Myometrial cell (primary cell): Measurements from ENCODE around the gene GBF1. TPM values are rescaled to one million over a fixed set of nuclear protein-coding genes. Genes with fewer than 3 reads are reported as not detected.

Experiments used
- total RNA-seq: library from RNA; depleted of rRNA; stranded (reverse); fragments of >200 nt; gene quantifications from 2 replicates; pipeline ENCODE4 v1.2.3, GENCODE V29; 2015

The GBF1 gene, protein sequence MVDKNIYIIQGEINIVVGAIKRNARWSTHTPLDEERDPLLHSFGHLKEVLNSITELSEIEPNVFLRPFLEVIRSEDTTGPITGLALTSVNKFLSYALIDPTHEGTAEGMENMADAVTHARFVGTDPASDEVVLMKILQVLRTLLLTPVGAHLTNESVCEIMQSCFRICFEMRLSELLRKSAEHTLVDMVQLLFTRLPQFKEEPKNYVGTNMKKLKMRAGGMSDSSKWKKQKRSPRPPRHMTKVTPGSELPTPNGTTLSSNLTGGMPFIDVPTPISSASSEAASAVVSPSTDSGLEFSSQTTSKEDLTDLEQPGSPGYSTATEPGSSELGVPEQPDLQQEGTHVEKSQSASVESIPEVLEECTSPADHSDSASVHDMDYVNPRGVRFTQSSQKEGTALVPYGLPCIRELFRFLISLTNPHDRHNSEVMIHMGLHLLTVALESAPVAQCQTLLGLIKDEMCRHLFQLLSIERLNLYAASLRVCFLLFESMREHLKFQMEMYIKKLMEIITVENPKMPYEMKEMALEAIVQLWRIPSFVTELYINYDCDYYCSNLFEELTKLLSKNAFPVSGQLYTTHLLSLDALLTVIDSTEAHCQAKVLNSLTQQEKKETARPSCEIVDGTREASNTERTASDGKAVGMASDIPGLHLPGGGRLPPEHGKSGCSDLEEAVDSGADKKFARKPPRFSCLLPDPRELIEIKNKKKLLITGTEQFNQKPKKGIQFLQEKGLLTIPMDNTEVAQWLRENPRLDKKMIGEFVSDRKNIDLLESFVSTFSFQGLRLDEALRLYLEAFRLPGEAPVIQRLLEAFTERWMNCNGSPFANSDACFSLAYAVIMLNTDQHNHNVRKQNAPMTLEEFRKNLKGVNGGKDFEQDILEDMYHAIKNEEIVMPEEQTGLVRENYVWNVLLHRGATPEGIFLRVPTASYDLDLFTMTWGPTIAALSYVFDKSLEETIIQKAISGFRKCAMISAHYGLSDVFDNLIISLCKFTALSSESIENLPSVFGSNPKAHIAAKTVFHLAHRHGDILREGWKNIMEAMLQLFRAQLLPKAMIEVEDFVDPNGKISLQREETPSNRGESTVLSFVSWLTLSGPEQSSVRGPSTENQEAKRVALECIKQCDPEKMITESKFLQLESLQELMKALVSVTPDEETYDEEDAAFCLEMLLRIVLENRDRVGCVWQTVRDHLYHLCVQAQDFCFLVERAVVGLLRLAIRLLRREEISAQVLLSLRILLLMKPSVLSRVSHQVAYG (N-terminal part only)
- total RNA-seq: 51.6 and 52.5 TPM in 2 replicates

DNA sequence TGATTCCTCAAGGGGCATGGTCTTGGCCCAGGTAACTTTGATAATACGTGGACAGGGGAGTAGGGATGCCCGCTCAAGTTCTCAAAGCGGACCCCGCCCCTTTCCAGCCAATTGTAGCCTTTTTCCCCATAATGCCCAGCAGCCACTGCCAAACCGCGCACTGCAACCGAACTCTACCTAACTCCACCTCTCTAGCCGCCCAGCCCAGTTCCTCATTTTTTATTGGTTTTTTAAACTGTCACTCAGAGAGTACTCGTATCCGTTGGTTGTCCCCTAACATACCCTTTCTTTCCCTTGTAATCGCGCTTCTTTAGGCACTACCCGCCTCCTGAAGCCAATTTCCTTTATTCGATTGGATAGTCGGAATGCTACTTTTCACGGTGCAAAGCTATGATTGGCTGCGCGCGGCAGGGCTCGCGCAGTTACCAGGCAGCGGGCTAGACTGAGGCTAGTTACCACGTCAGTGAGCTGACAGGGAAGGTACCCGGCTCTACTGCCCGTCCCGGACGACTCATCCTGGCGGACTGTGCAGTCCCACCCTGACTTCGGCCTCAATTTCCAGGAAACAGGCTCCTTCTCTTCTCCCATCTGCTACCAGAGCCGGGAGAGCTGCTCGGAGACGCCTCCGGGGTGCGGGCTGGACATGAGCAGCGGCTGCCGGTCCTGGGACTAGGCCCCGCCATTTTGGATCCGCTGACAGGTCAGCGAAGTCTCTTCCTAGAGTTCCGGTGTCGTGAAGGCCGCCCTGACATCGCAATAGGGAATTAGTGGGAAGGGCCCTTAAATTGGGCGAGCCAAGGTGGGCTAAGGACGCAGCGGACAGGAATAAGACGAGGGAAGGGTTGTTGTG, at the start of gene GBF1:
GBF1 (plus strand) TSS at position 451 of the 850 bp plus-strand sequence. CDS start 13,407 bp downstream, outside the sequence.

DNA sequence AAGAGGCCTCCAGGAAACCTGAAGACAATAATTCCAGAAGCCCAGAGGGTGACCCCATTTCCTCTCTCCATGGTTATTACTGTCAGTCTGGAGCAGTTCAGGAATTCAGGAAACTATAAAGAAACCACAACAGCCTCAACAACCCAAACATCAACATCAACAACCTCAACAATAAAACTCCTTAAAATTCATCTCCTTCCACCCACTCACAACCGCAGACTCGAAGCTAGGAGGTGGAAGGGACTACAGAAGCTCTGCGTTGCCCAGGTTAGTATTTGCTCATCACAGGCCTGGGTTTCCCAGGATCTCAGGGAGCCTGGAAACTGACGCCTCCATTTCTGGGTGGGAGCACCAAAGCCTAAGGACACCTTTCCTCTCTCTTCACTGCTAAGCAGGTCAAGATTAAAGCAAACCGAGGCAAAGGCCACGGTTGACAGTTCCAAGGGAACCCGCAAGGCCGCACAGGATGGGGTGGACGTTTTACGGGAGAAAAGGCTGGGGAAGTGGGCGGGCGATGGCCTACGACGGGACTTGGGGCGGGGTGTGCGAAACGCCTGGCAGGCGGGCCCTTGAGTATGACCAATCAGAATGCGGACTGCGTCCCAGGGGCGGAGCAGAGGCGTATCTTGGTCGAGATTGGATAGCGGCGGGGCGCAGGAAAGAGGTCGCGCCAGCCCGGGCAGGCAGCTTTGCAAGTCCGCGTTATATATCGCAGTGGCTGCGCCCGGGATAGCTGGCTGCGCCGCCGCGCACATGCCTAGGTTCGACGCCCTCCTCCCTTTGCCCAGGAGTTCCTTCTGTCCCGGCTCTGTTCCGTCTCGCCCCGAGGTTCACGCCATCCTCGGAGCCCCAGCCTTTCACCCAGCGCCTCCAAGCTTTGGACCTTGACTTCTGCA, 19.4 kb upstream of the GBF1 start, which contains the start of gene ELOVL3:
ELOVL3 (plus strand) TSS at position 654 of the 896 bp plus-strand sequence. CDS start 250 bp downstream, outside the sequence.

DNA sequence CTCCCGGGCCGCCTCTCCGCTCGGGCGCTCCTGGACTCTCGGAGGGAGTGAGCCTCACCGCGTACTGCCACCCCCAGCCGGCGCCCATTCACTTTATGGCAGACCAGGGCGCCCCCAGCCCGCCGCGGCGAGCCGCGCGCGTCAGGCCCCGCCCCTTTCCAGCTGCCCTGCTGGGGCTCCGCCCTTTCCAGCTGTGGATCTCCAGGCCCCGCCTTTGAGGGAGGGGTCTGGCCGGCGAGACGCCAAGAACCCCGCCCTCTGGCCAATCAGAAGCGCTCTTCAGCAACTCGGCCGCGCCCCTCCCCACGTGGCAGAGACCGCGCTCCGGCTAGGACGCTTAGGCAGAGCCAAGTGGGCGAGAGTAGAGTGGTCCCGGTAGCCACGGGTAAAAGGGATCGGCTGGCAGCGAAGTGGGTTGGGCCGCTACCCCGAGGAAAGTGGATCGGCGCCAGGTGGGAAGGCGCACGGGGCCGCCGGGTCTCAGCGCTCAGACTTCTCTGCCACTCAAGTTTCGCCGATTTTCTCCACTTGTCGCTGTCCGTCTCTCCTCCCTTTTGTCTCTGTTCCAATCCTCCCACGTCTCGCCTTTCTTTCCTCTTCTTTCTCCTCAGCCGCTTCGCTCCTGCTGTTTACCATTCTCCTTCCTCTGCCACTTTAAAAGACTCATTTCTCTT, 3.8 kb upstream of the GBF1 start, which contains the start of gene PITX3:
PITX3 (minus strand) TSS at position 69 of the 674 bp plus-strand sequence. CDS start 9,432 bp downstream, outside the sequence.

DNA sequence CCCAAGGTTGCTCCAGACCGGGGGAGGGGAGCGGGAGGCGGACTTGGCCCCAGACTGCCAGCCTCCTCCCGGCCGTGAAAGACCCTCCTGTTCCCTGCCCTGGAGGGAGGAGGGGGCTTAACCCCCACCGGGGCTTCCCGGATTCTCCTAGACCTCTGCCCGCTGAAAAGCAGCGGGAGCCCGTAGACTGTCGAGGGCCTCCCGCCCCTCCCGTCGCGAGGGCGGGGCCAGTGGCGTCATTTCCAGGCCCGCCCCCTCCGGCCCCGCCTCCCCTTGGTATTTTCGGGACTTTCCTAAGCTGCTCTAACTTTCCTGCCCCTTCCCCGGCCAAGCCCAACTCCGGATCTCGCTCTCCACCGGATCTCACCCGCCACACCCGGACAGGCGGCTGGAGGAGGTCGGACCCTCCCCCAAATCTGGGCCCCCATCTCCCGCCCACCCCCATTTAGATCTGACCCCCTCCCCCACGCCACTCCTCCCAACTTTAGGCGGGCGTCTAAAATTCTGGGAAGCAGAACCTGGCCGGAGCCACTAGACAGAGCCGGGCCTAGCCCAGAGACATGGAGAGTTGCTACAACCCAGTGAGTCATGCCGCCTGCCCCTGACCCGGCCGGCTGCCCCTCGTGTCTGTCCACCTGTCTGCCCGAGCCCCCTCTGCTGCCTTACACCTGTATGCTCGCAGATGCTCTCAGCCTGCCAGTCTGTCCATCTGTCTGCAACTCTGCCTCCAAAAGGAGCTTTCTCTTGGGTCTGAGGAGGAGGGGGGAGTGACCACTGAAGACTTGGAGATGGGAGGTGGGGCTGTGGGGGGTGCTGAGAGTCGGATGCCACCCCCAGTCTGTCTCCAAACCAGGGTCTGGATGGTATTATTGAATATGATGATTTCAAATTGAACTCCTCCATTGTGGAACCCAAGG, 150.3 kb downstream of the GBF1 start, which contains the start of gene NFKB2:
NFKB2 (plus strand) TSS at position 306 of the 917 bp plus-strand sequence; CDS start at position 561, 255 bp downstream.

DNA sequence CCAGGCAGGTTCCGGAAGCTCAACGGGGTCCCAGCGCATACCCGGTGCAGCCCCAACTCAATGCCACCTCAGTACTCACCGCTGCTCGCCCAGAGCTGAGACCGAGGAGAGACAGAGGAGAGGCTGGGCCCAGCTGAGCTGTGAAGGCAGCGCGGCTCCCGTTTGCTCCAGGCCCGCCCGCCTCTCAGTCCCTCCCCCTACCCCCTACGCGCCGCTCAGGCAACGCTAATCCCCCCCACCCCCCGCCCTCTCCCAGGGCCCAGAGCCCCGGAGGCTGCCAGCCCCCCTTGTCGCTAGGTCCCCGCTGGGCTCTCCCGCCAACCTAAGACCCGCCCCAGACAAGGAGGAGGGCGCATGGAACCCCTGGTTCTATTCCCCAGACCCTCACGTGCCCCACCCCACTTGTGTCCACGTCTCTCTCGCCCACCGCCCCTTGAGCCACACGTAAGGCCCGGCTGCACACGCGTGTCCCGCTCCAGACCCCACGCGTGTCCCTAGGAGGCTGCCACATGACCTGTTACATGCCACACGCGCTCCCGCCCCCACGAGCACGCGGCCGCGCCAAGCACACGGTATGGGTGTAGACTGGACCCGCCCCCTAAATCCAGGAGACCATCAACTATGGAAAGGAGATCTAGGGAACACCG, 173.4 kb downstream of the GBF1 start, which contains the start of gene PSD:
PSD (minus strand) TSS at position 164 of the 647 bp plus-strand sequence. CDS start 1,747 bp downstream, outside the sequence.

DNA sequence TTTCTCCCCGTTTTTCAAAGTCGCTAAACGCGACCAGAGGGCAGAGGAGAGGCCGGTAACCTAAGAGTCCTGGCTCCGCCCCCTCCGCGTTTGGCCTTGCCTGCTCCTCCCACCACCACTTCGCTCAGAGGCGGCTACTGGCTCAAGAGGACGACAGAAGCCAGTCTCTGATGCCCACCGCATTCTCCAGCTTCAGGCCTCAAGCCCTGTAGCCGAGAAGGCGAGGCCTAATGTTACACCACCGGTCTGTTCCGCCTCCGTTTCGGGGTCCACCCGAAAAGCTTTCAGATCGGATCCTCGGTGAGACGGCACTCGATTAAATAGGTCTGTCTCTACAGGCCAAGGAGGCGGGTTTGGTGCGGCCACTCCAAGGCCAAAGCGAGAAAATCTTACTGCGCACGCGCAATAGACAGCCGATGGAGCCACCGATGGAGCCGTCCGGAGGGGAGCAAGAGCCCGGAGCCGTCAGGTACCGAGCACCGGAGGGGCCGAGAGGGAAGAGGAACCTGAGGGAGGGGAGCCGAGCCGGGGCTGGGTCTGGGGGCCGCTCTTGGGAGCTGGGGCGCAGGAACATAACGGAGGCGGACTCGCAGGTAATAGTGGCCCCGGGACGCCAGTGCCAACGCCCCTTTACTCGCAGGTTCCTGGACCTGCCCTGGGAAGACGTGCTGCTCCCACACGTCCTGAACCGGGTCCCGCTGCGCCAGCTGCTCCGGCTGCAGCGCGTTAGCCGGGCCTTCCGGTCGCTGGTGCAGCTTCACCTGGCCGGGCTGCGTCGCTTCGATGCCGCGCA, 175.6 kb downstream of the GBF1 start, which contains the start of gene FBXL15:
FBXL15 (plus strand) TSS at position 123 of the 793 bp plus-strand sequence; CDS start at position 417, 294 bp downstream.

Other genes with a start within 250 kb of the GBF1 start
- 8.2 and 10.7 TPM in 2 replicates for gene ARMH3, start 189.4 kb upstream of the GBF1 start, total RNA-seq
- gene HPS6, start 180.2 kb upstream of the GBF1 start, total RNA-seq: 32.0 and 36.5 TPM in 2 replicates
- 19.3 and 21.8 TPM in 2 replicates for gene LDB1, start 125.2 kb upstream of the GBF1 start, total RNA-seq
- 12.7 and 15.2 TPM in 2 replicates for gene PPRC1, start 112.5 kb upstream of the GBF1 start, total RNA-seq
- gene NOLC1, start 93.1 kb upstream of the GBF1 start, total RNA-seq: 42.4 and 42.7 TPM in 2 replicates
- gene ELOVL3, start 19.2 kb upstream of the GBF1 start, total RNA-seq: not detected in 2 replicates
- not detected in 2 replicates for gene PITX3, start 4.0 kb upstream of the GBF1 start, total RNA-seq
- 25.9 and 33.4 TPM in 2 replicates for gene NFKB2, start 150.2 kb downstream of the GBF1 start, total RNA-seq
- 9.2 and 14.1 TPM in 2 replicates for gene PSD, start 173.3 kb downstream of the GBF1 start, total RNA-seq
- gene FBXL15, start 175.3 kb downstream of the GBF1 start, total RNA-seq: 26.8 and 31.7 TPM in 2 replicates
- gene CUEDC2, start 187.0 kb downstream of the GBF1 start, total RNA-seq: 103 and 137 TPM in 2 replicates
- not detected in 2 replicates for gene C10orf95, start 206.0 kb downstream of the GBF1 start, total RNA-seq